Hepatocyte (in vitro differentiated cells): ENCODE data around the gene IMP3.

Experiments
- CTCF ChIP-seq: fragments of 200-600 bp; sonication (generic); IDR thresholded peaks from 2 replicates; pipeline ENCODE4 v1.5.1; 2016; ENCODE audit warnings: antibody characterized with exemption, mild to moderate bottlenecking; ENCODE audit not compliant: poor library complexity
- EZH2 ChIP-seq: fragments of 200-600 bp; sonication (generic); IDR thresholded peaks from 2 replicates; pipeline ENCODE4 v1.6.1; 2016; ENCODE audit warnings: antibody characterized with exemption, mild to moderate bottlenecking, borderline replicate concordance

- TF ChIP-seq CTCF (no peak), EZH2 (no peak)
Observed at GRCh38 chr15:75649848-75650247, 9.8 kb upstream of the IMP3 start.
